Activated CD8-positive, alpha-beta T cell treated with anti-CD3 and anti-CD28 coated beads for 36 hours (primary cell): Measurements from ENCODE around the gene COL5A3. TPM values are rescaled to one million over a fixed set of nuclear protein-coding genes. Genes with fewer than 3 reads are reported as not detected.

Experiments
- ATAC-seq: fragments of 200-7000 bp; cut with Tn5 transposase; one replicate; pipeline ENCODE4 v1.10.0; 2021; ENCODE audit warnings: mild to moderate bottlenecking, moderate library complexity
- CTCF ChIA-PET: fragments of 350-600 bp; sonication (Branson Sonifier 250); formaldehyde crosslinking; loops from one replicate; lab custom pipeline; 2021; ENCODE audit warnings: antibody characterized with exemption; lab: Charles Lee
- POLR2A ChIA-PET: fragments of 350-600 bp; sonication (Branson Sonifier 250); formaldehyde crosslinking; loops from one replicate; lab custom pipeline; 2021; ENCODE audit warnings: antibody characterized with exemption; lab: Charles Lee
- DNase-seq: peaks from one replicate; pipeline ENCODE4 v3.0.0-alpha.2; 2020
- H3K27ac Mint-ChIP-seq: one replicate; pipeline ENCODE4 v1.8.0; 2021; ENCODE audit warnings: mild to moderate bottlenecking, mixed read lengths
- H3K27me3 Mint-ChIP-seq: one replicate; pipeline ENCODE4 v1.8.0; 2021; ENCODE audit warnings: mixed read lengths
- H3K36me3 Mint-ChIP-seq: one replicate; pipeline ENCODE4 v1.8.0; 2021; ENCODE audit warnings: low read depth, mixed read lengths
- H3K4me1 Mint-ChIP-seq: one replicate; pipeline ENCODE4 v1.8.0; 2021; ENCODE audit warnings: low read depth, mixed read lengths
- H3K4me3 Mint-ChIP-seq: one replicate; pipeline ENCODE4 v1.8.0; 2021; ENCODE audit warnings: mild to moderate bottlenecking, moderate library complexity, mixed read lengths
- H3K9me3 Mint-ChIP-seq: one replicate; pipeline ENCODE4 v1.8.0; 2021; ENCODE audit warnings: mixed read lengths
- CTCF ChIP-seq: fragments of 200-600 bp; IDR thresholded peaks from one replicate; pipeline ENCODE4 v1.8.0; 2022; ENCODE audit warnings: antibody characterized with exemption, mild to moderate bottlenecking
- intact Hi-C: fragments of 100-400 bp; cut with micrococcal nuclease; formaldehyde crosslinking; loops from one replicate; pipeline ENCODE4 v1.10.0; 2022
- total RNA-seq, 2 experiments: library from RNA; stranded (reverse); gene quantifications; one replicate each; pipeline ENCODE4 v1.2.3, GENCODE V29; 2021

COL5A3 gene
- total RNA-seq, 2 experiments from 2014 or later, result 2.7 to 2.8 TPM

- TF ChIP-seq CTCF, result no peak
- Mint-ChIP-seq H3K36me3 (no peaks in the 10 kb centered on the region), H3K4me1 (peaks cover 36% of the 10 kb centered on the region), H3K4me3 (peak overlapping the region; percentile 2), H3K27ac (no peak overlapping the region), H3K27me3 (peaks cover 45% of the 10 kb centered on the region), H3K9me3 (no peaks in the 10 kb centered on the region)
- ATAC-seq (no peak), DNase-seq (no peak)
- CTCF ChIA-PET, result no interaction called here
- POLR2A ChIA-PET, result no interaction called here
- intact Hi-C loops, result loop anchor here (5.0 kb wide), 1 partner anchor 72 kb away; no protein-coding TSS in a partner anchor
Measured at GRCh38 chr19:10004617-10005016, 5.7 kb downstream of the COL5A3 start.

GRCh38 chr19:10003271-10003670 is 7.0 kb downstream of the COL5A3 start:
- Mint-ChIP-seq H3K36me3 (no peaks in the 10 kb centered on the region), H3K4me3 (no peak overlapping the region), H3K27ac (no peak overlapping the region), H3K4me1 (peaks cover 29% of the 10 kb centered on the region), H3K9me3 (no peaks in the 10 kb centered on the region), H3K27me3 (peaks cover 38% of the 10 kb centered on the region)
- CTCF ChIA-PET, result no interaction called here
- ATAC-seq (no peak), DNase-seq (no peak)
- POLR2A ChIA-PET, result no interaction called here
- no peak for TF ChIP-seq CTCF
- intact Hi-C loops, result loop anchor here (5.0 kb wide), 1 partner anchor 71 kb away; no protein-coding TSS in a partner anchor

- no peak overlapping the region for H3K4me3 Mint-ChIP-seq
- H3K27ac Mint-ChIP-seq, result no peak overlapping the region
- ATAC-seq, result no peak
- peaks cover 32% of the 10 kb centered on the region for H3K27me3 Mint-ChIP-seq
- peak; percentile 25 for TF ChIP-seq CTCF
- intact Hi-C loops, result loop anchor here (5.0 kb wide), 1 partner anchor 70 kb away; no protein-coding TSS in a partner anchor
- H3K9me3 Mint-ChIP-seq, result no peaks in the 10 kb centered on the region
- H3K4me1 Mint-ChIP-seq, result peaks cover 19% of the 10 kb centered on the region
- POLR2A ChIA-PET, result no interaction called here
- peak; percentile 36 for DNase-seq
- CTCF ChIA-PET, result interaction anchor here (0.6 to 3.7 kb wide), 5 partner anchors 18 to 809 kb away, joined by 3 to 33 read pairs (median 5); no protein-coding TSS in a partner anchor
- H3K36me3 Mint-ChIP-seq, result no peaks in the 10 kb centered on the region
Measured at GRCh38 chr19:10001899-10002298, 8.4 kb downstream of the COL5A3 start.

GRCh38 chr19:10000171-10000826 is 10.0 kb downstream of the COL5A3 start:
- Mint-ChIP-seq H3K36me3 (no peaks in the 10 kb centered on the region), H3K9me3 (no peaks in the 10 kb centered on the region), H3K4me3 (no peak overlapping the region), H3K4me1 (peaks cover 11% of the 10 kb centered on the region), H3K27ac (no peak overlapping the region), H3K27me3 (peaks cover 28% of the 10 kb centered on the region)
- DNase-seq (peak; percentile 82), ATAC-seq (peak; percentile 71)
- TF ChIP-seq CTCF, result peak; percentile 87
- ChIA-PET POLR2A (no interaction called here), CTCF (interaction anchor here (0.6 to 3.7 kb wide), 26 partner anchors 8 to 184 kb away, joined by 3 to 33 read pairs (median 4); no protein-coding TSS in a partner anchor)
- intact Hi-C loops, result loop anchor here (5.0 kb wide), 1 partner anchor 68 kb away; no protein-coding TSS in a partner anchor

- no peak for TF ChIP-seq CTCF
- Mint-ChIP-seq H3K9me3 (no peaks in the 10 kb centered on the region), H3K27me3 (peaks cover 12% of the 10 kb centered on the region), H3K36me3 (no peaks in the 10 kb centered on the region), H3K27ac (no peak overlapping the region), H3K4me3 (no peak overlapping the region), H3K4me1 (peaks cover 3% of the 10 kb centered on the region)
- CTCF ChIA-PET, result no interaction called here
- POLR2A ChIA-PET, result no interaction called here
- ATAC-seq, result no peak
- DNase-seq, result no peak
- intact Hi-C loops, result no loop called here
Measured at GRCh38 chr19:9996541-9996940, 13.8 kb downstream of the COL5A3 start.
